Stimulated activated CD8-positive, alpha-beta memory T cell treated with anti-CD3 and anti-CD28 coated beads, Interleukin-4, amount 100 ng/mL, for 48 hours (primary cell): ENCODE data around the gene FIG4.
"Not testable (repeated sequence)": the region's sequence is repeated elsewhere in the genome, so short reads cannot be mapped to it uniquely, and the experiment has no call there.

ENCODE experiments used
- DNase-seq: peaks from one replicate; pipeline ENCODE4 v3.0.0-alpha.2; 2020

FIG4 gene

GRCh38 chr6:109762769-109763441 is 71.8 kb downstream of the FIG4 start:
- no peak for DNase-seq

- DNase-seq, result no peak
Observed at GRCh38 chr6:109766167-109766566, 75.1 kb downstream of the FIG4 start.

- no peak for DNase-seq
Observed at GRCh38 chr6:109767961-109768360, 76.9 kb downstream of the FIG4 start.

DNA sequence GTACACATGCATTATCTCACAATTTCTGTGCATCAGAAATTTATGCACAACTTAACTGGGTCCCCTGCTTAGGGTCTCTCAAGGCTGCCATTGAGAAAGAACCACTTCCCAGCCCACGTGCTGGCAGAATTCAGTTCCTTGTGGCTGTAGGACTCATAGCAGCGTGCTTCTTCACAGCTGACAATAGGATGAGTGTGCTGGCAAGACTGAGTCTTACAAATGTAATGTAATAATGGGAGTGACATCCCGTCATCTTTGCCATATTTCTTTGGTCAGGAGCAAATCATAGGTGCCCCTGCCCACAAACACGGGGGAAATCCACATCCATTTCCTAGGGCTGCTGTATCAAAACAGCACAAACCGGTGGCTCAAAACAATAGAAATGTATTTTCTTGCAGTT is 77.4 kb downstream of the FIG4 start:
- DNase-seq, result no peak

- DNase-seq, result no peak
Observed at GRCh38 chr6:109769213-109769612, 78.1 kb downstream of the FIG4 start.

- no peak for DNase-seq
Observed at GRCh38 chr6:109770047-109770446, 79.0 kb downstream of the FIG4 start.

DNA sequence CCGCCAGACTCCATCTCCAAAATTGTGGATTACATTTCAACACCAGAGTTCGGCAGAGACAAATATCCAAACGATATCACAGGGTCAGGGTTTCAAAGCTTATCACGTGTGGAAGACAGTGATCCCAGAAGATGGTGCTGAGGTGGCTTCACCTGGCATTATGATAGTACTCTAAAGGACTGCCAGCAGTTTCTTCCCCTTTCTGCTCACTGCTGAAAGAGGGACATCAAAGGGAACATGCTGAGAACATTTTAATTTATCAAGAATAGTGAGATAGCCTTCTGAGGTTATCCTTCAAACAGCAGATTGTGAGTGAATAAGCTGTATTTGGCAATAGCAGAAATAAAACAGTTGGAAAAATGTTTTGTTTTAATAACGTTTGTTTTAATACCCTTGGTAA is 79.7 kb downstream of the FIG4 start:
- DNase-seq, result no peak

- not testable (repeated sequence) for DNase-seq
Observed at GRCh38 chr6:109771939-109772755, 81.1 kb downstream of the FIG4 start.

- no peak for DNase-seq
Observed at GRCh38 chr6:109772883-109773431, 81.9 kb downstream of the FIG4 start.

DNA sequence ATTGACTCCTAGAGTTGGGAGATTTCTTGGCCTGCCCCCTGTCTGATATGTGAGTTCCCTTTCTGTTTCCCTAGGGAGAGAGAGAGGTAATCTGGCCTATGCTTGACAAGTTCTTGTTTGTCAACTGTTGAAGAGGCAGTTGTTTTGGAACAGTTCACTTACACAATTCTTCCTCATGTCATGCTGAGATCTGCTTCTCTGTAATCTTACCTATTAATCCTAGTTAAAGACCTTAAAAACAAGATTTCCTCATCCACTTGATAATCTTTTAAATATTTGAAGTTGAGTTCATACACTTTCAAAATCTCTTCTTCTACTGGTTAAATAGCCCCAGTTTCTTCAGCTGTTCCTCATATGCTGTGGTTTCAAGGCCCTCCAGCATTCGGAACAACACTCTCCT is 89.9 kb downstream of the FIG4 start:
- DNase-seq, result no peak

DNA sequence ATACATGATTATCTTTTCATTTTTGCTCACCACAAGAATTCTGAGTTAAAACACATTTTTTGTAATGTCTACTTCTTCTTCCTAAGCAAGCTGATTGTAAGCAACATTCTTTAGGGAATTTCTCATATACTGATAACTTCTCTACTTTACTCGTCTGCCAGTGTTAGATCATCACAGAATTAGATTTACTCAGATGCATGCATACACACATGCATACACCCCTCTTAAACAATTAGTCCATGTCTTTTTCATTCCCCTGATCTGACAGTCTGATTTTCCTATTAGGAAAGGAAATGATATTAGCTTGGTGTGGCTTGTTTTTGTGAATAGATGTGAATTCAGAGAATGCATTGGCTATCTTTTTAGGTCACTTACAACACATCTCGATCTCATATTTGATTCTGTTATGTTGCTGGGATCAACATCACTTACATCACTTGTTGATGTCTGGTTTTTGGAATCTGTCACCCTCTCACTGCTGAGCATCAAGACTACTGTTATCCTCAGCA is 91.4 kb downstream of the FIG4 start:
- DNase-seq, result no peak

DNA sequence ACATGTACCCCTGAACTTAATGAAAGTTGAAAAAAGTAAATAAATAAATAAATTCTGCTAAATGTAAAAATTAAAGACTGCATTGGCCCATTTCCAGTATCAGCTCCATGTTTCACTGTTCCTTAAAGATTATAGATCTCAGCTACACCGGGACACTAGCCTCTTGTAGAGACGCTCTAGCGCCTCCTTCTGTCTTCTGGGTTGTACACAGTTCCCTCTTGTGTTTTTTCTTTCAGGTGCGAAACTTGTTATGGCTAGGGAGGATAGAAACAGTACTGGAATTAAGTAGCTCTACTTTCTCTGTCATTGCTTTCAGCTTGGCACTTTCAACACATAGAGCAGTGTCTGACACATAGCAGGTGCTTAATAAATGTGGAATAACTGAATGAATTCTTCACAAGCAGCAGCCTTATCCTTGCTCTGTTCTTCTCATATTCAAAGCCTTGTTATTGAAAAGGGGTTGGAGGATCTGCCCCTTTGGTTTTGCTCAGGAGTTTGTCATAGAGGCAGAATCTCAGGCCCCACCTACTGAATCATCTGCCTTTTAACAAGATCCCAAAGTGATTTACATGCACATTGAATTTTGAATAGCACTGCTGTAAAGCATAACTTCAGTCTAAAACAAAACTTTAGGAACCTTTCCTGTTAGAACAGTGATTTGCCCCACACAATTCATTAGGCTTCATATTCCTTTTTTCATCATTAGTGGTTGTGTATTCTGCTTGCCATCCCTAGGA is 92.3 kb downstream of the FIG4 start:
- no peak for DNase-seq

DNA sequence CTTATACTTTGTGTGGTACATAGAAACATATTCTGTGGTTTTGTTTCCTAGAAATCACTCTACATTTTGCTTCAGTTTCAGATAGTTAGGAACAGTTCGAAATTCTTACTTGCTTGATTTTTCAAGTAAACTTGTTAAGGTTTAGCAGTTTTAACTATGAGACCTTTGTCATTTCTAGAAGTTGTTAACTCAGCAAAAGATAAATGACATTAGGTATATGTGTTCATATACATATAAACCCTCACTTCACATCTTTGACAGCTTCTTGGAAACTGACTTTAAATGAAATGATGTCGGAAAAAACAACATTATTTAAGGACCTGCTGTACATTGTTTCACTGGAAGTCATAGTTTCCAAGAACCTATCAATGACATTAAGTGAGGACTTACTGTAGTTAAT is 96.2 kb downstream of the FIG4 start:
- DNase-seq, result no peak

DNA sequence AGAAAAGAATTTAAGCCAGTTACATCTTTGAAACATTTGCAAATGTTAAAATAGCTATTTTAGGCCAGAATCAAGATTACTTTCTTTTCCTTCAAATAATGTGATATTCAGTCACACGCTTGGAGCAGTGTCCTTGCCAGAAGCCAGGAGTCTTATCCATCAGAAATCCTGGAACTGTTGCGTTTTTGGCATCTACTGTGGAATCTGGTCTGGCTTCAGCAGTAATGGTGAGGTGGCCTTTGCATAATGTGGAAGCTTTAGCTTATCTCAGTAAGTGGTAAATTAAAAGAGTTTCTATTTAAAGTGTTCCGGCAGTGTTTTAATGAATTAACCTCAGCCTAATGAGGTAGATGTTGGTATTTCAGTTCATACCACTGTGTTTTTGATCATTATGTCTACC is 97.6 kb downstream of the FIG4 start:
- no peak for DNase-seq

DNA sequence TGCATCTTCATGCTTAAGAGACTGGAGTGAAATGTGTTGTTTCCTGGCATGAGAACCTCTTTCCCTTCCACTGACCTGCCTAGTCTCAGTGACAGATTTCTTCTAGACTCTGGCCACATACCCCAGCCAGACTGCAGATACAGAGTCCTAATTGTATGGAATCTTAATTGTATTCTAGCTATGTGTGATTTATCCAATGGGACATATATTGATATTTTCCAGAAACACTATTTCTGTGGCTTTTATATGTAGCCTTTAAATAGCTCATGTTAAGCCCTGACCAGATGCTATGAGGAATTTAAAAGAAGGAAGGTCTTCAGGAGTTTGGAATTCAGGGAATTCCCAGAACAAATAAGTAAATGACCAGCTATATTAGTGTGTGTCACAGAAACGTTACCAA is 99.0 kb downstream of the FIG4 start:
- no peak for DNase-seq

DNA sequence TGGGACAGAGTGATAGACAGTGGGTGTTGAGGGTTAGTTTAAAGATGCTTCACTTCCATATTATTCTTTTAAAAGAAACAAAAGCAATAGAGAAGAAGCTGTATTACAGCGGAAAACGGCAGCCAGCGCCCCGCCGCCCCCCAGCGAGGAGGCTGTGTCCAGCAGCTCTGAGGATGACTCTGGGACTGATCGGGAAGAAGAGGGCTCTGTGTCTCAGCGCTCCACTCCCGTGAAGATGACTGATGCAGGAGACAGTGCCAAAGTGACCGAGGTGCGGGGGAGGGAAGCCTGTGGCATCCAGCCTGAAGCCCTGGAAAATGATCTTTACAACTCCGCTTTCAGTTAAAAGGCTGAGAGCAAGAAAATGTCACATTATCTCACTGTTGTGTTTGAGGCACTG is 100.2 kb downstream of the FIG4 start:
- DNase-seq, result no peak

- DNase-seq, result no peak
Observed at GRCh38 chr6:109793021-109793420, 101.9 kb downstream of the FIG4 start.

DNA sequence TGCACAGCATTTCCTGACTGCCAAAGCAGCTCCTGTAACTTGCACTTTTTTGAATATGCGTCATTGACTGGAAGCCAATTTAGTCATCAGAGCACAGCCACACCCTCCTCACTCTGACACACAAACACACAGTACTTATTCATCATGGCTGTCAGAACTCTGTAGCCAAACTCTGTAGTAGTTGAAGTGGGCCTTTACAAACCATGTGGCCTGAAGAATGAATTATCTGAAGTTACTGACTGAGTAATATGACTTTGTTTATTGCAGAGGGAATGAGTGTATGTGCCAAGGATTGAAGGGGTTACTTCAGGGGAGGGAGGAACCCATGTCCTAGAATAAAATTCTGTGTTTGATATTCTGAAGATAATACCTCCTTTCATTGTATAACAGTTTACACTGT is 102.7 kb downstream of the FIG4 start:
- DNase-seq, result no peak

GRCh38 chr6:109794201-109794923 is 103.3 kb downstream of the FIG4 start:
- no peak for DNase-seq

GRCh38 chr6:109795994-109796555 is 105.0 kb downstream of the FIG4 start:
- no peak for DNase-seq

DNA sequence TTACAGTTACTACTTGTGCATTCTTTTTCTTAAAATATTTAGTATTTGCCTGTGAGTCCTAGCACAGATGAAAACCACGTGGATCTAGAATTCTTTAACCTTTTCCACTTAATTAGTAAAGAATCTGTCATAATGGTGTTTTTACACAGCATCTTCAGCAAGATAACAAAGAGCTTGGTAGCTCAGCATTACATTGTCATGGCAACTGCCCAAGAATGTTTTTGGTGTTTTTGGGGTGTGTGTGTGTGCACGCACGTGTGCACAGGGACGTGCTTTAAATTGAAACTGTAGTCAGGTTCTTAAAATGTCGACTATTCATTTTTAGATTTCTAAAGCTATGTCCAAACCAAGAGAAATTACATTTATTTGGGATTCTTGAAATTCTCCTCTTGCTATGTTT is 108.0 kb downstream of the FIG4 start:
- no peak for DNase-seq

GRCh38 chr6:109799664-109800063 is 108.6 kb downstream of the FIG4 start:
- no peak for DNase-seq
